Measurements from ENCODE around the gene TRIM50. TPM values are rescaled to one million over a fixed set of nuclear protein-coding genes. Genes with fewer than 3 reads are reported as not detected.

Gene TRIM50
- total RNA-seq, 1 donor from 2014 or later, result not detected

GRCh38 chr7:73359306-73359705, 31.4 kb upstream of the TRIM50 start:
- H3K27me3 Mint-ChIP-seq (ENCODE audit: low read depth), result peaks cover 5% of the 10 kb centered on the region
- no peaks in the 10 kb centered on the region for H3K4me1 Mint-ChIP-seq (ENCODE audit: low read depth)
- no peaks in the 10 kb centered on the region for H3K36me3 Mint-ChIP-seq (ENCODE audit: low read depth)
- H3K4me3 Mint-ChIP-seq (ENCODE audit: low read depth), result no peak overlapping the region
- no peaks in the 10 kb centered on the region for H3K9me3 Mint-ChIP-seq
- H3K27ac Mint-ChIP-seq, result no peak overlapping the region
- intact Hi-C loops (cut with micrococcal nuclease), result no loop called here
- no peak for DNase-seq (ENCODE audit: low spot score)

GRCh38 chr7:73358590-73359275, 30.9 kb upstream of the TRIM50 start:
- H3K9me3 Mint-ChIP-seq, result no peaks in the 10 kb centered on the region

GRCh38 chr7:73356159-73356558, 28.3 kb upstream of the TRIM50 start:
- no peak for DNase-seq (ENCODE audit: low spot score)
- H3K4me3 Mint-ChIP-seq (ENCODE audit: low read depth), result no peak overlapping the region
- no peaks in the 10 kb centered on the region for H3K36me3 Mint-ChIP-seq (ENCODE audit: low read depth)
- no peaks in the 10 kb centered on the region for H3K9me3 Mint-ChIP-seq
- no peak overlapping the region for H3K27ac Mint-ChIP-seq
- H3K4me1 Mint-ChIP-seq (ENCODE audit: low read depth), result no peaks in the 10 kb centered on the region
- H3K27me3 Mint-ChIP-seq (ENCODE audit: low read depth), result peaks cover 5% of the 10 kb centered on the region
- intact Hi-C loops (cut with micrococcal nuclease), result no loop called here

More at GRCh38 chr7:73358590-73359275, 30.9 kb upstream of the TRIM50 start:
- peaks cover 5% of the 10 kb centered on the region for H3K27me3 Mint-ChIP-seq (ENCODE audit: low read depth)
- no peak overlapping the region for H3K27ac Mint-ChIP-seq
- no peak for DNase-seq (ENCODE audit: low spot score)
- intact Hi-C loops (cut with micrococcal nuclease), result no loop called here
- no peaks in the 10 kb centered on the region for H3K36me3 Mint-ChIP-seq (ENCODE audit: low read depth)
- H3K4me3 Mint-ChIP-seq (ENCODE audit: low read depth), result no peak overlapping the region
- H3K4me1 Mint-ChIP-seq (ENCODE audit: low read depth), result no peaks in the 10 kb centered on the region

DNA sequence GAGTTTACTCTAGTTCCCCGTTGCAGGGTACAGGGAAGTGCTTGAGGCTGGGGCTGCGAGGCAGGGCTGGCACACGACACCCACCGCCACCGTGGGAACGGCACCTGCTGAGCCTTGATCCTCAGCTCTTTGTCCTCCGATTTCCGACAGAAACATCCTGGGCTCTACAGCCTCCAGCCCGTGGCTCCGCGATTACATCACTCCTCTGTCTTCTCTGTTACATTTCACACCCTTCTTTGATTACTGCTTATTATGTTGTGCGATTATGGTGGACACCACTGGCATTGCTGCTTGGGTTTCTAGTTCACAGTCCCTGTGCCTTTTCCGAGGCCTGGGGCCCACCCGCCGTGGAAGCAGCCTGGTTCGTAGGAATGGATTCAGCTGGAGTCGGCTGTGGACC, 26.9 kb upstream of the TRIM50 start:
- DNase-seq (ENCODE audit: low spot score), result no peak
- no peaks in the 10 kb centered on the region for H3K9me3 Mint-ChIP-seq
- intact Hi-C loops (cut with micrococcal nuclease), result no loop called here
- peaks cover 5% of the 10 kb centered on the region for H3K27me3 Mint-ChIP-seq (ENCODE audit: low read depth)
- H3K4me3 Mint-ChIP-seq (ENCODE audit: low read depth), result no peak overlapping the region
- no peak overlapping the region for H3K27ac Mint-ChIP-seq
- H3K36me3 Mint-ChIP-seq (ENCODE audit: low read depth), result no peaks in the 10 kb centered on the region
- H3K4me1 Mint-ChIP-seq (ENCODE audit: low read depth), result no peaks in the 10 kb centered on the region

DNA sequence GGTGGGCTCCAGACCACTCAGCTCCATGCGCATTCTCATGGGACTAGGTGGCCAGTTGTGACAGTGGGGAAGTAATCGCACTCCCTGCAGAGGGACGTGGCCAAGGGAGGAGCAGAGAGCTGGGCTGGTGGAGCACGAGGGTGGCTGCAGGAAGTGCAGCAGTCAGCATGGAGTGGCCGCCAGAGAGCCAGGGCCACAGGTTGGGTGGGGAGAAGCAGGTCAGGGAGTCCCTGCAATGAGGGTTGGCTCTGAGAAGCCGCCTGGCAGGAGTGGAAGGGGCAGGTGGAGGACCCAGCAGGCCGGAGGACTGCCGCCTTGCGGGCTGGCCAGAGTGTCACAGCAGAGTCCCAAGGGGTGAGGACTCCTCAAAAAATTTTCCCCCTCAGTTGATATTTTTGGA, 26.3 kb upstream of the TRIM50 start:
- no peak for DNase-seq (ENCODE audit: low spot score)
- H3K27me3 Mint-ChIP-seq (ENCODE audit: low read depth), result peaks cover 3% of the 10 kb centered on the region
- intact Hi-C loops (cut with micrococcal nuclease), result no loop called here
- no peak overlapping the region for H3K27ac Mint-ChIP-seq
- H3K36me3 Mint-ChIP-seq (ENCODE audit: low read depth), result no peaks in the 10 kb centered on the region
- no peaks in the 10 kb centered on the region for H3K9me3 Mint-ChIP-seq
- H3K4me3 Mint-ChIP-seq (ENCODE audit: low read depth), result no peak overlapping the region
- H3K4me1 Mint-ChIP-seq (ENCODE audit: low read depth), result no peaks in the 10 kb centered on the region

GRCh38 chr7:73353243-73353642, 25.4 kb upstream of the TRIM50 start:
- DNase-seq (ENCODE audit: low spot score), result no peak
- H3K36me3 Mint-ChIP-seq (ENCODE audit: low read depth), result no peaks in the 10 kb centered on the region
- no peak overlapping the region for H3K27ac Mint-ChIP-seq
- no peaks in the 10 kb centered on the region for H3K4me1 Mint-ChIP-seq (ENCODE audit: low read depth)
- H3K9me3 Mint-ChIP-seq, result no peaks in the 10 kb centered on the region
- H3K27me3 Mint-ChIP-seq (ENCODE audit: low read depth), result peaks cover 3% of the 10 kb centered on the region
- intact Hi-C loops (cut with micrococcal nuclease), result no loop called here
- no peak overlapping the region for H3K4me3 Mint-ChIP-seq (ENCODE audit: low read depth)

GRCh38 chr7:73352784-73353183, 24.9 kb upstream of the TRIM50 start:
- DNase-seq (ENCODE audit: low spot score), result no peak
- intact Hi-C loops (cut with micrococcal nuclease), result no loop called here
- no peaks in the 10 kb centered on the region for H3K27me3 Mint-ChIP-seq (ENCODE audit: low read depth)
- no peaks in the 10 kb centered on the region for H3K9me3 Mint-ChIP-seq
- H3K36me3 Mint-ChIP-seq (ENCODE audit: low read depth), result no peaks in the 10 kb centered on the region
- H3K4me3 Mint-ChIP-seq (ENCODE audit: low read depth), result no peak overlapping the region
- H3K4me1 Mint-ChIP-seq (ENCODE audit: low read depth), result no peaks in the 10 kb centered on the region
- H3K27ac Mint-ChIP-seq, result no peak overlapping the region

DNA sequence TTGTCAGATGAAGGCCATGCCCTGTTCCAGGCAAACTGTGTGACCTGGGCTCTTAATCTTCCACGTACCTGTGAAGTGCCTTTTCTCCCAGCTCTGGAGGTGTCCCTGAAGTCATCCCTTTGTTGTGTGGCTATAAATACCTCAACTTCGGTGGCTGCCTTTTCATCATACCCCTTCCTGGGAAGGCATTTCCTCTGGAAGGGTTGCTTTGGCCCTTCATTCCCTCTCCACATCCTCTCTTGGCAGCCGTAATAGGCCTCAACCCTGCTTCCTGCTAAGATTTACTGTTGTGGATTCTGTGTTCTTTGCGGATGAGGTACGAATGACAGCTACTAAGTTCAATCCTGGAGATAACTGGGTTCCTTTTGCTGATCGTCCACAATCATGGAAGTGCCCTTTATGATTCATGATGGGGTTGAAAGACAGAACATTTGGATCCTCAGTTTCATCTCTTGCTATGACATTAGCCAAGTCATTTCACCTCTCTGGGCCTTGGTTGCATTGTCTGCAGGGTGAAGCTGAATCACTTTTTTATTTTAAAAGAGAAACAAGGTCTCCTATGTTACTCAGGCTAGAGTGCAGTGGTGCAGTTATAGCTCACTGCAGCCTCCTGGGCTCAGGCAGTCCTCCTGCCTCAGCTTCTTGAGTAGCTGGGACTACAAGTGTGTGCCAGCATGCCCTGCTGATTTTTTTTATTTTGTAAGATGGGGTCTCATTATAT, 23.7 kb upstream of the TRIM50 start:
- Mint-ChIP-seq H3K4me1 (ENCODE audit: low read depth) (no peaks in the 10 kb centered on the region), H3K36me3 (ENCODE audit: low read depth) (no peaks in the 10 kb centered on the region), H3K27me3 (ENCODE audit: low read depth) (no peaks in the 10 kb centered on the region), H3K9me3 (no peaks in the 10 kb centered on the region), H3K4me3 (ENCODE audit: low read depth) (no peak overlapping the region), H3K27ac (no peak overlapping the region)
- intact Hi-C loops (cut with micrococcal nuclease), result no loop called here
- DNase-seq (ENCODE audit: low spot score), result no peak

DNA sequence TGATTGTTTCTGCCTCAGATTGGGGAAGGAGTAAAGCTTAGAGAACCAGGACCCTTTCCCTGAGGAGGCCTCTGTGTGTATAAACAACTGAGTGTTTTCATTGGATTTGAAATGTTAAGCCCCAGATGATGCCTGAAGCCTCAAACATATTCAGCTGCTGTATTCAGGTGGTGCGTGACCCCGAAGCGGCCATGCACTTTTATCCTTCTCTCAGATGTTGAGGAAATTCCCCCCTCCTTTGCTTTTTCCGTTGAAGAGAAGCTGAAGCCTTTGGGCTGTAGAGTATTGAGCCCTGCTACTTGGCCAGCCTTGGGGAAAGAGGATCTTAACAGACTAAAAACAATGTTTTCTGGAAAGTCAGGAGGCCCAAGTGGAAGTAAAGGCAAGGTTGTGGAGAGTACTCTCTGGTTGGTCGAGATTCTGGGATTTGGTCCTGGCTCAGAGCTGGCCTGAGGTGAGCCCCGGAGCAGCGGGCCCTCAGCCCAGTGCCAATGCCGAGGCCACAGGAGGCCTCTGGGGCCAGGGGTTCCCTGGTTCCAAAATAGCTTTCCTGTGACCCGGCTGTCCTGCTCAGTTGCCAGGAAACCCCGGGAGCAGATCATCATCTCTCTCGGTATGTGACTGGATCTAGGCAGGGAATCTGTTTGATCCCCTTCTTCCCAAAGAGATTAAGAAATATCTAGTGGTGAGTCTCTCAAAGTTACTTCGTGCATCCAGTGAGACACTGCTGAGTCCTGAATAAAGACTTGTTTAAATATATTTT, 22.6 kb upstream of the TRIM50 start:
- H3K4me3 Mint-ChIP-seq (ENCODE audit: low read depth), result no peak overlapping the region
- H3K9me3 Mint-ChIP-seq, result no peaks in the 10 kb centered on the region
- H3K36me3 Mint-ChIP-seq (ENCODE audit: low read depth), result no peaks in the 10 kb centered on the region
- no peaks in the 10 kb centered on the region for H3K4me1 Mint-ChIP-seq (ENCODE audit: low read depth)
- intact Hi-C loops (cut with micrococcal nuclease), result no loop called here
- H3K27me3 Mint-ChIP-seq (ENCODE audit: low read depth), result no peaks in the 10 kb centered on the region
- no peak for DNase-seq (ENCODE audit: low spot score)
- H3K27ac Mint-ChIP-seq, result no peak overlapping the region

DNA sequence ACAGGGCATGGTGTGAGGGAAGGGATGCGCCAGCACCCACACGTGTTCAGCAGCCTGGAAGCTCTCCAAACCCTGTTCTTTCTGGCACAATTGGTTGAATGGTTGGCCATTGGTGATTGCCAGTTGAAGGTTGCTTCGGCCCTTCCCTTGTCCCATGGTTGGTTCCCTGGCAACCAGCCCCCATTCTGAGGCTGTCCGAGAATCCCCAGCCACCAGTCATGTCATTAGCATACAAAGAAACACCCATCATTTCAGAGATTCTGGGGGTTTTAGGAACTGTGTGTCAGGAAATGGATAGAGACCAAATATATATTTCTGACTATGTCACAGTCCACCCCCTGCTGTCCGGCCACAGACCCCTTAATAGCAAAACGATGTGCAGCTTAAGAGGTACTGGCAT, 21.9 kb upstream of the TRIM50 start:
- intact Hi-C loops (cut with micrococcal nuclease), result no loop called here
- no peaks in the 10 kb centered on the region for H3K27me3 Mint-ChIP-seq (ENCODE audit: low read depth)
- no peak overlapping the region for H3K27ac Mint-ChIP-seq
- no peaks in the 10 kb centered on the region for H3K36me3 Mint-ChIP-seq (ENCODE audit: low read depth)
- DNase-seq (ENCODE audit: low spot score), result no peak
- H3K4me3 Mint-ChIP-seq (ENCODE audit: low read depth), result no peak overlapping the region
- no peaks in the 10 kb centered on the region for H3K9me3 Mint-ChIP-seq
- no peaks in the 10 kb centered on the region for H3K4me1 Mint-ChIP-seq (ENCODE audit: low read depth)

DNA sequence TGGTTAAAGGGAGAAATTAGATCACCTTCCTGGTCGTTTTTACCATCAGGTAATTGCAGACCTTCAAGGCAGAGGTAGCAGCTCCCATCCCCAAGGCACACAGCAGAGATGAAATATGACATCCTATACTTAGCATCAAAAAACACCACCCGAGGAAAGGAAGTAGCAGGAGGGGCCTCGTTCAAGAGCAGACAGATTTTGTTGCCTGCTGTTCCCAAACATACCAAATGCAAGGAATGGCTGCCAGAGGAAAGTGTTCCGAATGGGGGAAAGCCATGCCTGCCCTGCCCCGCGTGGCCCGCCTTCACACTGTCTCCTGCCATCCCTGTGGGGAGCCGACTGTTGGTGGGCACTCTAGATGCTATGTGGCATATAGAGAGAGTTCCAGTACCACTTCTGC, 18.1 kb upstream of the TRIM50 start:
- Mint-ChIP-seq H3K4me3 (ENCODE audit: low read depth) (no peak overlapping the region), H3K4me1 (ENCODE audit: low read depth) (no peaks in the 10 kb centered on the region), H3K27me3 (ENCODE audit: low read depth) (peaks cover 4% of the 10 kb centered on the region), H3K27ac (no peak overlapping the region), H3K36me3 (ENCODE audit: low read depth) (no peaks in the 10 kb centered on the region), H3K9me3 (no peaks in the 10 kb centered on the region)
- intact Hi-C loops (cut with micrococcal nuclease), result no loop called here
- DNase-seq (ENCODE audit: low spot score), result no peak

- intact Hi-C loops (cut with micrococcal nuclease), result no loop called here
- no peak overlapping the region for H3K27ac Mint-ChIP-seq
- DNase-seq (ENCODE audit: low spot score), result no peak
- peaks cover 4% of the 10 kb centered on the region for H3K27me3 Mint-ChIP-seq (ENCODE audit: low read depth)
- no peaks in the 10 kb centered on the region for H3K9me3 Mint-ChIP-seq
- no peaks in the 10 kb centered on the region for H3K36me3 Mint-ChIP-seq (ENCODE audit: low read depth)
- no peaks in the 10 kb centered on the region for H3K4me1 Mint-ChIP-seq (ENCODE audit: low read depth)
- no peak overlapping the region for H3K4me3 Mint-ChIP-seq (ENCODE audit: low read depth)
Measured at GRCh38 chr7:73345538-73345937, 17.7 kb upstream of the TRIM50 start.
